GM19324 (cell line): Measurements from ENCODE around the gene GATA6.

ENCODE experiments used
- ATAC-seq: cut with Tn5 transposase; IDR thresholded peaks from one replicate; pipeline ENCODE4 v1.9.1; 2021; ENCODE audit warnings: mild to moderate bottlenecking, moderate library complexity; ENCODE audit not compliant: unreplicated experiment, low FRiP score

GATA6 gene

GRCh38 chr18:22165603-22166068, 3.8 kb upstream of the GATA6 start:
- no peak for ATAC-seq

GRCh38 chr18:22166069-22166950, 3.1 kb upstream of the GATA6 start:
- ATAC-seq, result no peak

GRCh38 chr18:22167091-22167470, 2.3 kb upstream of the GATA6 start:
- no peak for ATAC-seq

DNA sequence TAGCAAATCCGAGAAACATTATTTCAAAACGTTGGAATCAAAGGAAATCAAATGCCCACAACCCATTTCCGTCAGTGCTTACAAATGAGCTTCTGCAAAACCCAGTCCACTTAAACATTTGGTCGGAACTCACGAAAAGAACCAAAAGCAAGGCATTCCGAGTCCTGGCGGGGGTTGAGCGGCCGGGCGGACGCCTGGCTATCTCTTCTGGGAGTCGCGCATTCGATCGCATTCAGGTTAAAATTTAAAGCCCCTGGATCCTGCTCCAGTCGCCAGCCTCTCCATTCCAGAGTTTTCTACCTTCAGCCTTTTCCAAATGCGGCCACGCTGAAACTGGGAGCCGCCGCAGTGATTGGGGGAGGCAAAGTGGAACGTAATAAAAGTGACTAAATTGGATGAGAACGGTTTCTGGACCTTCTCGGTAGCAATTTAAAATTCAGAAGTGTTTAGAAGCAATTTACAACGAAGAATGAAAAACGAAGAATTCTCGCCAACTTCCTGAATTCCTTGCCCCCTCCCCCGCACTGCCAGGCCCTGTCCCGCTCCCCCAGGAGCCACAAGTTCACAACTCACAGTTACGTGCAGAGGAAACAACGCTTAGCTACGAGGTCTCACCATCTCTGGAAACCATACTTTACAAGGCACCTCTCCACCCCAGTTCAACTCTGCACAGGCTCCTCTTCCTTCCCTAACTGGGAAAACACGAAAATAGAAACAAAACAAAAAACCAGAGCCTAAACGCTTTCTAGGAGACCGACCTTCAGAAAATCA, 1.7 kb upstream of the GATA6 start:
- ATAC-seq, result no peak

- ATAC-seq, result no peak
These were observed 948 bp upstream of the GATA6 start for GRCh38 chr18:22168360-22168921.

GRCh38 chr18:22169889-22170420, 566 bp downstream of the GATA6 start:
- ATAC-seq, result no peak

DNA sequence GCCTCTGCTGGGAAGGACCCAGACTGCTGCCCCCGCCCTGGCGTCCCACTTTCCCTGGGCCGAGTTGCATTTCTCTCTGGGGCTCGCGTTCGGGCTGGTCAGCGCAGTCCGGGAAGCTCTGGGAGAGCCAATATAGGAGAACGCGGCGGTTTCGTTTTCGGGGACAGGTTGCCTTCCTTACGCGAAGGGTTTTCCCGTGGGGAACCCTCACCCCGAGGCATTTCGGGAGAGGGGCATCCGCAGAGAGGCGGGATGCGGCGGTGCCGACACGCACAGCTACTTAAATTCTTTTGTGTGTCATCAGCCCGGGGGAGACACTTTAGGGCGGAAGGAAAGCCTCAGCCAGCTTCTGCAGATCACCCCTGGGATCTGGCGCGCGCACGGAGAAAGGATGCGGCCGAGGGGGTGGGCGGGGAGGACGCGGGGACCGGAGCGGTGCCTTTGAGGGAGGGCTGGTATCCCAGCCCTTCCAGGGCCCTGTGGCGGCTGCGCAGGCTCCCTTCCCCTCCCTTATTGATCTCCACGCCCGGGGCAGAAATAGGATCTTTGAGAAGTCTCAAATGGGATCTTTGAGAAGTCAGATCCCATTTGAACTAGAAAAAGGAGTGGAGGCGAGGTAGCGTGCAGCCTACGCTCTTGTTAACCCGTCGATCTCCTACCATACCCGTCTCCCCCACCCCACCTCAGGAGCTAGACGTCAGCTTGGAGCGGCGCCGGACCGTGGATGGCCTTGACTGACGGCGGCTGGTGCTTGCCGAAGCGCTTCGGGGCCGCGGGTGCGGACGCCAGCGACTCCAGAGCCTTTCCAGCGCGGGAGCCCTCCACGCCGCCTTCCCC, 1.2 kb downstream of the GATA6 start:
- no peak for ATAC-seq

- ATAC-seq, result no peak
These were observed 2.1 kb downstream of the GATA6 start for GRCh38 chr18:22171258-22172119.

DNA sequence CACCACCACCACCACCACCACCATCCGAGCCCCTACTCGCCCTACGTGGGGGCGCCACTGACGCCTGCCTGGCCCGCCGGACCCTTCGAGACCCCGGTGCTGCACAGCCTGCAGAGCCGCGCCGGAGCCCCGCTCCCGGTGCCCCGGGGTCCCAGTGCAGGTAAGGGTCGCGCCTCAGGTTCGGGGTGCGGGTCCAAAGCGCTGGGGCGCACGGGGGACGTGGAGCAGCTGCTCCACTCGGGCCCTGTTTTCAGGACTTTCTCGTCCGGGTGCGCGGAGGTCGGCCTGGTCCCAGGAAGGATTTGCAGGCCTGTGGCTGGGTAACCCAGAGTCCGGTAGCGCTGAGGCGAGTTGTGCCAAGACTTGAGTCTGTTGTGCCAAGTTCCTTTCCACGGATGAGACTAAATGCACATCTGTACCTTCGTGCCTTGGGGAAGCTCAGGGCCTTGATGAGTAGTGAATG, 2.8 kb downstream of the GATA6 start:
- ATAC-seq, result no peak

DNA sequence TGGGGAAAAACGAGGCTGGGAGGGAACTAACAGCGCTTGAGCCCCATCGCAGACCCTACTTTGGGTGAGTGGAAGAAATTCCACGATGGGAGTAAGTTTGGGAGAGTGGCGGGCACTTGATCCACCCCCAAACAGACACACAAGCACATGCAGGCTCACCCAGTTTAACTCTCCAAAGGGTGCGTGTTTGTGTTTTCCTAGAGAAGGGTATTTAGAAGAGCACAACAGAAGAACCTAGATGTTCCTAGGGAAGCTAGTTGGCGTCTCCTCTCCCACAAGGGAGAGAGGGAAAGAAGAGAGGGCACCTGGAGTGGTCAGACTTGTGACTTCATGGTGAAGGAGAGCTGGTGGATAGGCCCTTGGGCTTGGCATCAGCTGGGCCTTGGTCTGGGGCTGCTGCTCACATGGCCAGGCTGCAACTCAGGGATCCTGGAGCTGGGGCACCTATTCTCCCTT, 3.2 kb downstream of the GATA6 start:
- no peak for ATAC-seq

- ATAC-seq, result no peak
These were observed 4.0 kb downstream of the GATA6 start for GRCh38 chr18:22173221-22173927.

- no peak for ATAC-seq
These were observed 4.5 kb downstream of the GATA6 start for GRCh38 chr18:22173928-22174301.

DNA sequence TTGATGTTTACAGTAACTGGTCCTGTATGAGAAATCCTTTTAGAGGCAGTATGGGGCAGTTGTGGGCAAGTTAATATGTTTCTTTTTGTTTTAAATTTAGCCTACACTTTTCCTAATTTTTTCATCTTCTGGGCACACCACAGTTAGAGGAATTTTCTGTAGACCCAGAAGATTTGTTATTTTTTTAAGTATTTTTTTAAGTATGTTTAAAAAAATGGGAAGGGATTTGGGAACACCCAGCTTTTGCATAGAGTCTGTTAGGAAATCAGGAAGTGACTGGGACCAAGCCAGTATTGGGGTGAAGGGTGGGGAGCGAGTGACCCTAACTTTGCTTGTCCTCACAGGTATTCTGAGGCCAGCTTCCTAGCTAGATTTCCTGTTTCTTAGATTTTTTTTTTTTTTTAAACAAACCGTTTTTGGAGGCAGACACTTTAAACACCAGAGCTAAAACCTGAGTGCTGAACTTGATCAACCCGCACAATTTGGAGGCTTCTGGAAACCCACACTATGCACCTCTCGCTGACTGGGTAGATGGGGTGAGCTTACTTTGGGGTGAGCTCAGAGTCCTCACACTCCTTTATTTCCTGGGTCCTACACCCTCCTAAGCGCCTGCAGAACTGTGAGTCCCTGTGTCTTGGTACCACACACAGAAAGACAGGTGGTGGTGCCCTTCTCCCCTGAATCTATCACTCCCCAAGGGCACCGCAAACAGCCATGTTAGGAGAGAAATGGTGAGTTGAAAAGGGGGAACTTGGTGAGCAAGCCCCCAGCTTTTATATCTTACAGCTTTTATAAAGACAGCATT, 5.2 kb downstream of the GATA6 start:
- ATAC-seq, result no peak

GRCh38 chr18:22175346-22175745, 6.0 kb downstream of the GATA6 start:
- no peak for ATAC-seq

GRCh38 chr18:22176420-22177326, 7.3 kb downstream of the GATA6 start:
- ATAC-seq, result no peak

DNA sequence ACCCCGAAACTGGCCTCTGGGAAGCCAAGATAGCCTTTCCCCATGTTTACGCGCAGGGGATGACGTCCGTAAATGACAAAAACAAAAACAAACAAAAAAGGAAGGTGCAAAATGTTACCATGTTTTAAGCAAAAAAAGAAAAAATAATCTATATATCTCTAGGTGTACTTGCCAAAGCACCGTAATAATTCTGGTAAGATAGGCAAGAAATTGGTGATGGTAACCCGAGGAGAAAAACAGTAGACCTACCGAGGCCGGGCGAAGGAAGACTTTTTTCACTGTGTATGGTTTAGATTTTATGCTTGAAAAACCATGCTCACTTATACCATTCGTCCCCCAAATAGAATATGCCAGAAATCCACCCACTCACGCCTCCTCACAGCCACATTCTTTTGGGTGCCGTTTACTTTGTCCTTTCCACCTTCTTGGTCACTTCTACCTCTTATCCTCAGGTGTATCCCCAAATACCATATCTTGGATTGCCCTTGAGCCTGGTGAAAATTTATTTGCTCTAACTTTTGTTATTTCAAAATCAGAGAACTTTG, 8.0 kb downstream of the GATA6 start:
- no peak for ATAC-seq
